ENCODE results near the gene ARHGAP44. TPM values are rescaled to one million over a fixed set of nuclear protein-coding genes. Genes with fewer than 3 reads are reported as not detected.
"Not testable (repeated sequence)": the region's sequence is repeated elsewhere in the genome, so short reads cannot be mapped to it uniquely, and the experiment has no call there.

The ARHGAP44 gene
- total RNA-seq, 1 donor from 2014 or later, result 0.79 TPM

DNA sequence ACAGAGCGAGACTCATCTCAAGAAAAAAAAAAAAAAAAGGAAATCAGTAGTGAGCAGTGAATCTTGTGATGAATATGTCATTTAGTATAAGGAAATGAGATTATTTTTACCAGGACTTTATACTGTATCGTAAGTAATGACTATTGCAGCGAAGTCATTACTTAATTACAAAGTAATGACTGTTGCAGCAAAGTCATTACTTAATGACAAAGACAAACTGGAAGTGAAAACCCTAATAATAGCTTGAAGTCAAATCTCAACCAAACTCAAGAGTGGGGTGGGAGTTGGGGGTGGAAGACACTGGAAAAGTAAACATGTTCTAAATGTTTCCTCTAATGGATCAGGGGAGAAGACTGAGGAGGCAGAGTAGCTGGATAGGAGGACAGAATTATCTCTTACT is 76.5 kb downstream of the ARHGAP44 start:
- FAIRE-seq (no peak), DNase-seq (ENCODE audit: low read depth) (no peak)
- Histone ChIP-seq H3K27me3 (ENCODE audit: control insufficient read depth, insufficient read depth, low read length) (no peaks in the 10 kb centered on the region), H3K36me3 (ENCODE audit: control insufficient read depth, insufficient read depth, low read length) (no peaks in the 10 kb centered on the region), H3K4me3 (ENCODE audit: low read depth, low read length) (no peak overlapping the region)
- TF ChIP-seq, protein P1, sequence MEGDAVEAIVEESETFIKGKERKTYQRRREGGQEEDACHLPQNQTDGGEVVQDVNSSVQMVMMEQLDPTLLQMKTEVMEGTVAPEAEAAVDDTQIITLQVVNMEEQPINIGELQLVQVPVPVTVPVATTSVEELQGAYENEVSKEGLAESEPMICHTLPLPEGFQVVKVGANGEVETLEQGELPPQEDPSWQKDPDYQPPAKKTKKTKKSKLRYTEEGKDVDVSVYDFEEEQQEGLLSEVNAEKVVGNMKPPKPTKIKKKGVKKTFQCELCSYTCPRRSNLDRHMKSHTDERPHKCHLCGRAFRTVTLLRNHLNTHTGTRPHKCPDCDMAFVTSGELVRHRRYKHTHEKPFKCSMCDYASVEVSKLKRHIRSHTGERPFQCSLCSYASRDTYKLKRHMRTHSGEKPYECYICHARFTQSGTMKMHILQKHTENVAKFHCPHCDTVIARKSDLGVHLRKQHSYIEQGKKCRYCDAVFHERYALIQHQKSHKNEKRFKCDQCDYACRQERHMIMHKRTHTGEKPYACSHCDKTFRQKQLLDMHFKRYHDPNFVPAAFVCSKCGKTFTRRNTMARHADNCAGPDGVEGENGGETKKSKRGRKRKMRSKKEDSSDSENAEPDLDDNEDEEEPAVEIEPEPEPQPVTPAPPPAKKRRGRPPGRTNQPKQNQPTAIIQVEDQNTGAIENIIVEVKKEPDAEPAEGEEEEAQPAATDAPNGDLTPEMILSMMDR (IDR thresholded peaks at IDR 0.05; ENCODE audit: insufficient read depth, low read length, severe bottlenecking), result no peak

DNA sequence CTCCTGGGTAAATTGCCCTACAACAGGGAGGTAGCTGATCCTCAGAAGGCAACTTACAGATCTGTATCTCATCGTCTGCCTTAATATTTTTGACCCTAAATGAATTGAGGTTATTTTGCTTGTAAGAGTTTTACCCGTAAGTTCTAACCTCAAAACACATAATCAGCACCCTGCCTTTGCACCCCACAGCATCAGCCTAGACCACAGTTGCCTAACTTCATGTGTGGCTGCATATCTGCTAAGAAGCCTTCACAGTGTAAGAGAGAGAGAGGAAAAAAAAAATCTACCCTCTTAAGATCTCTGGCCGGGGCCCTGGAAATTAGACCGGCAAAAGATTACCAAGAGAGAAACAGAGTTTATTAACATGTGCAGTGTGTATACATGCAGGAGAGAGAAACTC is 76.9 kb downstream of the ARHGAP44 start:
- no peaks in the 10 kb centered on the region for H3K27me3 ChIP-seq (ENCODE audit: control insufficient read depth, insufficient read depth, low read length)
- FAIRE-seq (no peak), DNase-seq (ENCODE audit: low read depth) (no peak)
- H3K36me3 ChIP-seq (ENCODE audit: control insufficient read depth, insufficient read depth, low read length), result no peaks in the 10 kb centered on the region
- TF ChIP-seq, protein P1 (IDR thresholded peaks at IDR 0.05; ENCODE audit: insufficient read depth, low read length, severe bottlenecking), result no peak
- H3K4me3 ChIP-seq (ENCODE audit: low read depth, low read length), result no peak overlapping the region

DNA sequence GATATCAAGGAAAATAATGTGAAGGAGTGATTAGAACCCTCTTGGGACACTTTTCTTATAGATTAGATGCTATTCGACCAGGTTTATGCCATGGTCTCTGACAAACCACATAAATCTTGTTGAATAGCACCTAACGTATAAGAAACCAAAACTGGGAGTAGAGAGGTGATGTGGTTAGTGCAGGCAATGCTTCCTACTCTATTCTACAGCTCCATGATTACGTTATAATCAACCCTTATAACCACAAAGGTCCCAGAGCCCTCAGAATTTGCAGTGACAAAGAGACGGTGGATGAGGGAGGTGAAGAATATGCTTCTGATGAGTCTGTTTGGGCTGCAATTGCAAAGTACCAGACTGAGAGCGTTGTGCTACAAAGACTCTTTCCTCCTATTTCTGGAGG is 78.4 kb downstream of the ARHGAP44 start:
- TF ChIP-seq, protein P1 (IDR thresholded peaks at IDR 0.05; ENCODE audit: insufficient read depth, low read length, severe bottlenecking), result no peak
- Histone ChIP-seq H3K4me3 (ENCODE audit: low read depth, low read length) (no peak overlapping the region), H3K27me3 (ENCODE audit: control insufficient read depth, insufficient read depth, low read length) (no peaks in the 10 kb centered on the region), H3K36me3 (ENCODE audit: control insufficient read depth, insufficient read depth, low read length) (no peaks in the 10 kb centered on the region)
- DNase-seq (ENCODE audit: low read depth) (no peak), FAIRE-seq (no peak)

DNA sequence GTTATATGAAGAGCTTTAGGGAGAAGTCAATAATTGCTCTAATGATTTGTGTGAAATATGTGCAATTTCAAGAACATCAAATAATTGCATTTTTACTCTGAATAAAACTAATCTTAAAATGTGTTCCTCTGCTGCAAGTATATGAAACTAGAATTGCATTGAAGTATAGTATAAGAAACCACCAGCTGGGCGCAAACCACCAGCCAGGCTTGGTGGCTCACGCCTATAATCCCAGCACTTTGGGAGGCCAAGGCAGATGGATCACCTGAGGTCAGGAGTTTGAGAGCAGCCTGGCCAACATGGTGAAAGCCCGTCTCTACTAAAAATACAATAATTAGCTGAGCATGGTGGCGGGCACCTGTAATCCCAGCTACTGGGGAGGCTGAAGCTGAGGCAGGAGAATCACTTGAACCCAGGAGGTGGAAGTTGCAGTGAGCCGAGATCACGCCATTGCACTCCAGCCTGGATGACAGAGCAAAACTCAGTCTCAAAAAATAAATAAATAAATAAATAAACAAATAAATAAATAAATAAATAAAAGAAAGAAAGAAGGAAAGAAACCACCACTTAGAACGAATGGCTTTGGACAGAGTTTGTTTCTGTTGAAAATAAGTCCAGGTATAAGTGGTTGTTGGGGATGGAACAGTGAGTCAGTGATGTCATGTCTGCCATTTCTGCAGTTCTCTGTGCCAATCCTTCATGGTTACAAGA is 84.3 kb downstream of the ARHGAP44 start:
- not testable (repeated sequence) for H3K27me3 ChIP-seq (ENCODE audit: control insufficient read depth, insufficient read depth, low read length); FAIRE-seq; H3K4me3 ChIP-seq (ENCODE audit: low read depth, low read length); H3K36me3 ChIP-seq (ENCODE audit: control insufficient read depth, insufficient read depth, low read length); DNase-seq (ENCODE audit: low read depth)

DNA sequence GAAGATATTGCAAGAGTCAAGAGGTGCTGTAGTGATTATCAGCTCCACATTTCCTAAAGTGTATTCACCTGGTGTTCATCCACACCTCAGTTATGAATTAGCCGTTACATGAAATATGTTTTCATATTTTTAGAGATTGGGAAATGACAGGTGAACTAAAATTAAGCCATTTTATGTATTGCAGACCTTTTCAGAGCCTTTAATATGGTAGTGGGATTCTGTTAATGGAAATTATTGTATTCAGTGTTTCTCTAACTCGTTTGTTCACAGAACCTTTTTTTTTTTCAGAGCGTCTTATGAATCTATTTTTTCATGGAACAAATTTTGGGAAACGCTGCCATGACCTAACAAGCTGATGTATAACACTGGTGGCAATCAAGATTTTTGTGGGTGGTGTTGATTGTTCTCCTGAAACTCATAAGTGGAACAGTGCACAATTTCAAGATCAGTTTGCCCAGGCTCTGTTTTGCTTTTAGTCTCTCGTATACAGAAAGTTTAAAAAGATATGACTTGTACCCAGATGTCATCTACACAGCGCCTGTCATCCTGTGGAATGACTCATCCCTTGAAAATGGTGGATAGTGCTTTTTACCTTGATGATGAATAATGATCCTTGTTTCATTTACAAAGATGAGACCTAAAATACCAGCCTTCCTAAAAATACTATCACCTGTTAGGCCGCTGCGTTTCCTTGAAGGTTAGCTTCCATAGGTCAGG is 88.8 kb downstream of the ARHGAP44 start:
- no peak overlapping the region for H3K4me3 ChIP-seq (ENCODE audit: low read depth, low read length)
- no peak for DNase-seq (ENCODE audit: low read depth)
- no peaks in the 10 kb centered on the region for H3K27me3 ChIP-seq (ENCODE audit: control insufficient read depth, insufficient read depth, low read length)
- TF ChIP-seq, protein P1 (IDR thresholded peaks at IDR 0.05; ENCODE audit: insufficient read depth, low read length, severe bottlenecking), result no peak
- H3K36me3 ChIP-seq (ENCODE audit: control insufficient read depth, insufficient read depth, low read length), result no peaks in the 10 kb centered on the region
- FAIRE-seq, result no peak

DNA sequence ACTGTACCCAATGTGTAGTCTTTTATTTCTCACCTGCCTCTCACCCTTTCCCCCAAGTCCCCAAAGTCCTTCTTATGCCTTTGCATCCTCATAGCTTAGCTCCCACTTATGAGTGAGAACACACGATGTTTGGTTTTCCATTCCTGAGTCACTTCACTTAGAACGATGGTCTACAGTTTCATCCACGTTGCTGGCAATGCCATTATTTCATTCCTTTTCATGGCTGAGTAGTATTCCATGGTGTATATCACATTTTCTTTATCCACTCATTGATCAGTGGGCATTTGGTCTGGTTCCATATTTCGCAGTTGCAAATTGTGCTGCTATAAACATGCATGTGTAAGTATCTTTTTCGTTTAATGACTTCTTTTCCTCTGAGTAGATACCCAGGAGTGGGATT is 89.8 kb downstream of the ARHGAP44 start:
- not testable (repeated sequence) for DNase-seq (ENCODE audit: low read depth); H3K4me3 ChIP-seq (ENCODE audit: low read depth, low read length); H3K27me3 ChIP-seq (ENCODE audit: control insufficient read depth, insufficient read depth, low read length); H3K36me3 ChIP-seq (ENCODE audit: control insufficient read depth, insufficient read depth, low read length); FAIRE-seq

All from bronchial epithelial cell (primary cell).